Measurements from ENCODE around the gene FRMD4A.

FRMD4A gene

GRCh38 chr10:14039968-14040668 is 290.6 kb downstream of the FRMD4A start:
- no peaks in the 10 kb centered on the region for H3K79me2 ChIP-seq (ENCODE audit: low read length)
- H3K4me2 ChIP-seq (ENCODE audit: low read depth, low read length), result no peak overlapping the region
- H3K9me3 ChIP-seq (replicated peaks; ENCODE audit: insufficient read depth, low read length), result no peaks in the 10 kb centered on the region
- no peaks in the 10 kb centered on the region for H3K9me2 ChIP-seq (replicated peaks; ENCODE audit: insufficient read depth, low read length)
- no peak for TF ChIP-seq EZH2phosphoT487 (IDR thresholded peaks at IDR 0.05; ENCODE audit: low read length)
- no peak for TF ChIP-seq EZH2 (optimal IDR thresholded peaks at IDR 0.05; ENCODE audit: low read depth, low read length)
- TF ChIP-seq, protein P1, sequence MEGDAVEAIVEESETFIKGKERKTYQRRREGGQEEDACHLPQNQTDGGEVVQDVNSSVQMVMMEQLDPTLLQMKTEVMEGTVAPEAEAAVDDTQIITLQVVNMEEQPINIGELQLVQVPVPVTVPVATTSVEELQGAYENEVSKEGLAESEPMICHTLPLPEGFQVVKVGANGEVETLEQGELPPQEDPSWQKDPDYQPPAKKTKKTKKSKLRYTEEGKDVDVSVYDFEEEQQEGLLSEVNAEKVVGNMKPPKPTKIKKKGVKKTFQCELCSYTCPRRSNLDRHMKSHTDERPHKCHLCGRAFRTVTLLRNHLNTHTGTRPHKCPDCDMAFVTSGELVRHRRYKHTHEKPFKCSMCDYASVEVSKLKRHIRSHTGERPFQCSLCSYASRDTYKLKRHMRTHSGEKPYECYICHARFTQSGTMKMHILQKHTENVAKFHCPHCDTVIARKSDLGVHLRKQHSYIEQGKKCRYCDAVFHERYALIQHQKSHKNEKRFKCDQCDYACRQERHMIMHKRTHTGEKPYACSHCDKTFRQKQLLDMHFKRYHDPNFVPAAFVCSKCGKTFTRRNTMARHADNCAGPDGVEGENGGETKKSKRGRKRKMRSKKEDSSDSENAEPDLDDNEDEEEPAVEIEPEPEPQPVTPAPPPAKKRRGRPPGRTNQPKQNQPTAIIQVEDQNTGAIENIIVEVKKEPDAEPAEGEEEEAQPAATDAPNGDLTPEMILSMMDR (IDR thresholded peaks at IDR 0.05; ENCODE audit: low read length), result no peak
- DNase-seq, result no peak
- no peak overlapping the region for H3K27ac ChIP-seq (ENCODE audit: low read length)
- H3K36me3 ChIP-seq (replicated peaks; ENCODE audit: insufficient read depth, low read length), result no peaks in the 10 kb centered on the region
- no peaks in the 10 kb centered on the region for H3F3A ChIP-seq (ENCODE audit: insufficient read depth, low read length)
- no peak overlapping the region for H3K4me3 ChIP-seq (ENCODE audit: low read length)
- no peaks in the 10 kb centered on the region for H3K4me1 ChIP-seq (ENCODE audit: low read length)
- H2AFZ ChIP-seq (ENCODE audit: low read length), result no peak overlapping the region
- H3K9ac ChIP-seq (ENCODE audit: low read length), result no peak overlapping the region
- no peaks in the 10 kb centered on the region for H4K20me1 ChIP-seq (ENCODE audit: insufficient read depth, low read length)
- no peaks in the 10 kb centered on the region for H3K27me3 ChIP-seq (replicated peaks; ENCODE audit: insufficient read depth, low read length)

- H3K4me2 ChIP-seq (ENCODE audit: low read depth, low read length), result no peak overlapping the region
- TF ChIP-seq EZH2 (optimal IDR thresholded peaks at IDR 0.05; ENCODE audit: low read depth, low read length) (no peak), EZH2phosphoT487 (IDR thresholded peaks at IDR 0.05; ENCODE audit: low read length) (no peak)
- TF ChIP-seq, protein P1 (IDR thresholded peaks at IDR 0.05; ENCODE audit: low read length), result no peak
- no peaks in the 10 kb centered on the region for H3K36me3 ChIP-seq (replicated peaks; ENCODE audit: insufficient read depth, low read length)
- no peak for DNase-seq
- no peak overlapping the region for H3K9ac ChIP-seq (ENCODE audit: low read length)
- no peak overlapping the region for H3K4me3 ChIP-seq (ENCODE audit: low read length)
- no peak overlapping the region for H2AFZ ChIP-seq (ENCODE audit: low read length)
- H3K27ac ChIP-seq (ENCODE audit: low read length), result no peak overlapping the region
- H3K79me2 ChIP-seq (ENCODE audit: low read length), result no peaks in the 10 kb centered on the region
- no peaks in the 10 kb centered on the region for H3F3A ChIP-seq (ENCODE audit: insufficient read depth, low read length)
- no peaks in the 10 kb centered on the region for H3K9me3 ChIP-seq (replicated peaks; ENCODE audit: insufficient read depth, low read length)
- no peaks in the 10 kb centered on the region for H4K20me1 ChIP-seq (ENCODE audit: insufficient read depth, low read length)
- H3K9me2 ChIP-seq (replicated peaks; ENCODE audit: insufficient read depth, low read length), result no peaks in the 10 kb centered on the region
- no peaks in the 10 kb centered on the region for H3K4me1 ChIP-seq (ENCODE audit: low read length)
- H3K27me3 ChIP-seq (replicated peaks; ENCODE audit: insufficient read depth, low read length), result no peaks in the 10 kb centered on the region
Observed at GRCh38 chr10:14036233-14036632, 294.5 kb downstream of the FRMD4A start.

DNA sequence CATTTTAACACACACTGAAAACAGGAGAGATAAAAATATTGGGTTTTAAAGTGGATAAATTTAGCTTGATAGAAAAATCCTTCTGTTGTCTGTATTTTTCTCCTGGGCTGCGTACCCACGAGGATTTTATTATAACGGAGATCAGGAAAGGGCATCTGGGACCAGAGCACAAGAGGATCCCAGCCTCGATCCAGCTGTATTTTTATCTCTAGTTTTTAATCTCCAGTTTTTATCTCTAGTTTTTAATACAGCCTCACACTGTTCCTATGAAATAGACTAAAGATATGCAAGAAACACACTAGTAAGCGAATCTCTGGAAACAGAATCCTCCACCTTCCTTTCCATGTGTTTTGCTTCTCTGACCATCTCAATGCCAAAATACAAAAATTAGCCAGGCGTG is 295.2 kb downstream of the FRMD4A start:
- no peaks in the 10 kb centered on the region for H3K27me3 ChIP-seq (replicated peaks; ENCODE audit: insufficient read depth, low read length)
- H2AFZ ChIP-seq (ENCODE audit: low read length), result no peak overlapping the region
- no peak overlapping the region for H3K4me3 ChIP-seq (ENCODE audit: low read length)
- no peak overlapping the region for H3K9ac ChIP-seq (ENCODE audit: low read length)
- H3K36me3 ChIP-seq (replicated peaks; ENCODE audit: insufficient read depth, low read length), result no peaks in the 10 kb centered on the region
- H4K20me1 ChIP-seq (ENCODE audit: insufficient read depth, low read length), result no peaks in the 10 kb centered on the region
- no peaks in the 10 kb centered on the region for H3K9me3 ChIP-seq (replicated peaks; ENCODE audit: insufficient read depth, low read length)
- H3K79me2 ChIP-seq (ENCODE audit: low read length), result no peaks in the 10 kb centered on the region
- TF ChIP-seq EZH2 (optimal IDR thresholded peaks at IDR 0.05; ENCODE audit: low read depth, low read length) (no peak), EZH2phosphoT487 (IDR thresholded peaks at IDR 0.05; ENCODE audit: low read length) (no peak)
- TF ChIP-seq, protein P1 (IDR thresholded peaks at IDR 0.05; ENCODE audit: low read length), result no peak
- H3K4me1 ChIP-seq (ENCODE audit: low read length), result no peaks in the 10 kb centered on the region
- DNase-seq, result no peak
- no peaks in the 10 kb centered on the region for H3K9me2 ChIP-seq (replicated peaks; ENCODE audit: insufficient read depth, low read length)
- no peaks in the 10 kb centered on the region for H3F3A ChIP-seq (ENCODE audit: insufficient read depth, low read length)
- no peak overlapping the region for H3K27ac ChIP-seq (ENCODE audit: low read length)
- H3K4me2 ChIP-seq (ENCODE audit: low read depth, low read length), result no peak overlapping the region

Data from MM.1S (cell line).